HG02623 (cell line): Measurements from ENCODE around the gene OXA1L.
"Not testable (repeated sequence)": the region's sequence is repeated elsewhere in the genome, so short reads cannot be mapped to it uniquely, and the experiment has no call there.

ENCODE experiments used
- ATAC-seq: cut with Tn5 transposase; IDR thresholded peaks from one replicate; pipeline ENCODE4 v1.9.1; 2021; ENCODE audit warnings: moderate library complexity; ENCODE audit not compliant: unreplicated experiment

The OXA1L gene

DNA sequence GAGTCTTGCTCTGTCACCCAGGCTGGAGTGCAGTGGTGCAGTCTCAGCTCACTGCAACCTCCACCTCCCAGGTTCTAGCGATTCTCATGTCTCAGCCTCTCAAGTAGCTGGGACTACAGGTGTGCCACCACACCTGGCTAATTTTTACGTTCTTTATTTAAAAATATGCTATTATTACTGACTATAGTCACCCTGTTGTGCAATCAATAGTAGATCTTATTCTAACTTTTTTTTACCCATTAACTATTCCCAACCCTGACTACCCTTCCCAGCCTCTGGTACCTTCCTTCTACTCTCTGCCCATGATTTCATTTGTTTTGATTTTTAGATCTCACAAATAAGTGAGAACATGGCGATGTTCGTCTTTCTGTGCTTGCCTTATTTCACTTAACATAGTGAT lies 2.5 kb downstream of the OXA1L start:
- ATAC-seq, result no peak

DNA sequence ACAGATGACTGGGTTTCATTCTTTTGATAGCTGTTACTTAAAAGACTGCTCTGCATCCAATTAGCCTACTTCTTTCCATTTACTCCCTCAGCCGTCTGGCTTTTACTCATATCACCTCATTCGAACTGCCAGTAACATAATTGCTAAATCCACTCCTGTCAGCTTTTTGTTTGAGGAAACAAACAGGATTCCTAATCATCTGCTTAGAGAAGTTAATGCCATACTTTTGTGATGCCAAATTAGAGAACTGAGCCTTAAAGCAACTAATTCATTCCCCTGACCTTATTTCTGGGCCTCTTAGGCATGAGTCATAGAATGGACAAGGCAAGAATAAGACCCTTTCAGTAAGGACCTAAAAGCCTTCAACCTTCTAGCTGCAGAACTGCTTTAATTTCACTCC lies 2.9 kb downstream of the OXA1L start:
- ATAC-seq, result no peak

- ATAC-seq, result no peak
Observed at GRCh38 chr14:22770481-22771187, 4.1 kb downstream of the OXA1L start.

GRCh38 chr14:22772725-22773124 lies 6.2 kb downstream of the OXA1L start:
- ATAC-seq, result no peak

DNA sequence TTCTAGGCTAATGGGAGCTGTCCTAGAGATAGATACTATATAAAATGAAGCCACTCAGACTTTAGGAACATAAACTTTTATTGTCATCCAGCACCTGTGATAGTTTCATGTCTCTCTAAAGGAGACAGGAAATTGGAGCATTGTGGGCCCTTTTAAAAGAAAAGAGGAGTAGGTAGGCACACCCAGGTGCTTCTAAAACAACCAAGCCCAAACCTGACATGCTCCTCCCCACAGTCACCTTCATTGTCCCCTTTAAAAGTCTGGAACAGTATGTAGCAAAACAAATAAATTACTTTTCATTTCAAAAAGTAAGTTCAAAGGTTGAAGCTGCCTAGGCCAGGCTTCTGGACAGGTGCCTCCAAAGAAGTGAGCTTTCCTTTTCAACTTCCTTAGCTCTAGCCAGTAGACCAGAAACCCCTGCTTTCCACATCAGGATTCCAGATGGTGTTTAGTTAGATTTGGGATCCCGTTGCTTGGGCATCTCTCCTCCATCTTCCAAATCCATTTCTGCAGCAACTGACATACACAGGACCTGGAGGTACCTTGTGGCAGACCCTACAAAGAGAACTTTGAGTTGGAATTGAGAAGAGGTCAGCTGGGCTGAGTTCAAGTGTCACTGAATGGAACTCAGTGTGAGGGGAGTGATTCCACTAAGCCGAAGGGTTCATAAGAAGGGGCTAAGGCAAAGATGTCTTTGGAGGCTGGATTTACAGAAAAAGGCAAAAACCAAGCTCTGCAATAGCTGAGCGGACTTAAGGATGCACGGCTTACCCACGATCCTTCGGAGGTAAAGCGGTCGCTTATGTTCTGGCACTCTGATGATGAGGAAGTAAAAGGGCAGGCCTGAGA lies 6.9 kb downstream of the OXA1L start:
- ATAC-seq, result no peak

GRCh38 chr14:22774011-22774706 lies 7.7 kb downstream of the OXA1L start:
- ATAC-seq, result no peak

- no peak for ATAC-seq
Observed at GRCh38 chr14:22776215-22776614, 9.7 kb downstream of the OXA1L start.

- not testable (repeated sequence) for ATAC-seq
Observed at GRCh38 chr14:22776849-22777248, 10.4 kb downstream of the OXA1L start.

DNA sequence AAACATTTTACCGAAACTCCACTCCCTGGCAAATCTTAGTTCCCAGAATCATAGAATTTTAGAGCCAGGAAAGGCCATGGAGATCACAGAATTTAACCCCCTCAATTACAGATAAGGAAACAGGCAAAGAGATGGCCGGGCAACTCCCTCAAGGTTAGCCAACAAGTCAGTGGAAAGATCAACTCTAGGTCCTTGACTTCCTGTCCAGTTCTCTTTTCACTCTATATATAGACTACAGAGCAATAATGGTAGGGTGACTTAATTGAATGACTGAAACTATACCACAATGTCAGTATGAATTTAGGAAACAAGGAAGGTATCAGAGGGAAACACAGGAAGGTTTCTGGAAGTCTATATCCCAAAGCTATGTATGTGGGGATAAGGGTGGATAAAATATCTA lies 11.6 kb downstream of the OXA1L start:
- ATAC-seq, result no peak

- ATAC-seq, result no peak
Observed at GRCh38 chr14:22780105-22780679, 13.7 kb downstream of the OXA1L start.

DNA sequence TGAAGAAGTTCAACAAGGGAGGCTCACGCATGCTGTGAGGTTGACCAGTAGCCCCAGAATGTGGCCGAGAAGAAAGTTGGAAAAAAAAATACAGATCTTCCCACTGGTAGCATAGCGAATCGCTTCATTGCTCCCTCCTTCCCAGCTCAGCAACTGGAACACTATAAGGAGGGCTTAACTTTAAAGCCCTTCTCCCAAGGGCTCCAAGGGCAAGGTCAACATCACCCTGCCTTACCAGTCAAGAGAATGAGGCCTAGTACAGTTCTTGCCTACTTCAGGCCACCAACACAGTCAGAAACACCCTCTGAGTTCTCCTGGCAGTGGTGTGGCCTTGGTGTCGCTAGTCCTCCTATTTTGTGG lies 14.4 kb downstream of the OXA1L start:
- ATAC-seq, result no peak

DNA sequence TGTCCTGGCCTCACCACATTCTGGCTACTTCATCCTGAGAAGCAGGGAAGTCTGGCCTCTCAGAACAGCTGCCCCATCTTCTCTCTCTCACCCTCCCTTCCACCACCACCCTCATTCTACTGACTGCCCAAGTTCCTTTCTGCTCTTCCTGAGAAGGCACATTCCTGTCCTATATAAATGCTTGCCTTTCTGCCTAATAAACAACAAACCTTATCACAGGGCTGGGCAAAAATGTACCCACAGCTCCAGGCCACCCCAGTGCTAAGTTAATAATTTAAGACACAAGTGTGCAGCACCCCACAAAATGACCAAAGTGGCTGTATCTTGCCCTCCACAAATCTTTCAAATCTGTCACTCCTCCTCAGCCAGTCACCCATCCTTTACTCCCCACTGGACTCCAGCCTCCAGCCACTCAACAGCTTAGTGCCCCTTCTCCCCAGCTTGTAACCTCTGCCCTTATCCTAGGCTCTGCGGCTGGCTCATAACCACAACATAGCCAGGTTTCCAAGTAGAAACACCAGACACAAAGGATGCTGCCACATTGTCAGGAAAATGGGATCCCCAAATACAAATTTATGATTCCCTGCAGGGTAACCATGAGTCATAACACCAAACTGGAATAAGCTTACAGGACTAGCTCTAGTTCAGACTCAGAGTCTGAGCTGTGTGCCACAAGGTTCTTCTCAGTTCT lies 15.0 kb downstream of the OXA1L start:
- ATAC-seq, result no peak

DNA sequence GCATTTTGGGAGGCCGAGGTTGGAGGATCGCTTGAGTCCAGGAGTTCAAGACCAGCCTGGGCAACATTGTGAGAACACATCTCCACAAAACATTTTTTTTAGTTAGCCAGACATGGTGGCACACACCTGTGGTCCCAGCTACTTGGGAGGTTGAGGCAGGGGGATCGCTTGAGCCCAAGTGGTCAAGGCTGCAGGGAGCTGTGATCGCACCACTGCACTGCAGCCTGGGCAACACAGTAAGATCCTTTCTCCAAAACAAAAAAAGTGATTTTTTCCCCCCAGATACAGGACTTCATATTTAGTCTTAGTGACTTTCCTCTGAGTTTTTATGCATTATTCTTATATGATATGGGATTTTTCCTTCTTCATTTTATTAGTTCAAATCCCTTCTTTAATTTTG lies 20.2 kb downstream of the OXA1L start:
- ATAC-seq, result no peak

GRCh38 chr14:22791301-22791700 lies 24.8 kb downstream of the OXA1L start:
- ATAC-seq, result no peak

DNA sequence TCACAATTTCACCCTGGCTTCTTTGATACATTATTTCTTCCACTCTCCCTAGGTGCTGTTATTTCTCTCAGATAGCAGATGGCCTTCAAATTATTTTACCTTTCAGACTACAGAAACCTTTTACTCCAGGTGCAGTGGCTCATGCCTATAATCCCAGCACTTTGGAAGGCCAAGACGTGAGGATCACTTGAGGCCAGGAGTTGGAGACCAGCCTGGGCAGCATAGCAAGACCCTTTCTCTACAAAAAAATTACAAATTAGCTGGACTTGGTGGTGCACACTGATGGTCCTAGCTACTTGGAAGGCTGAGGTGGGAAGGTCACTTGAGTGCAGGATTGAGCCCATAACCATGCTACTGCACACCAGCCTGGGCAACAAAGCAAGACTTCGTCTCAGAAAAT lies 25.7 kb downstream of the OXA1L start:
- no peak for ATAC-seq

DNA sequence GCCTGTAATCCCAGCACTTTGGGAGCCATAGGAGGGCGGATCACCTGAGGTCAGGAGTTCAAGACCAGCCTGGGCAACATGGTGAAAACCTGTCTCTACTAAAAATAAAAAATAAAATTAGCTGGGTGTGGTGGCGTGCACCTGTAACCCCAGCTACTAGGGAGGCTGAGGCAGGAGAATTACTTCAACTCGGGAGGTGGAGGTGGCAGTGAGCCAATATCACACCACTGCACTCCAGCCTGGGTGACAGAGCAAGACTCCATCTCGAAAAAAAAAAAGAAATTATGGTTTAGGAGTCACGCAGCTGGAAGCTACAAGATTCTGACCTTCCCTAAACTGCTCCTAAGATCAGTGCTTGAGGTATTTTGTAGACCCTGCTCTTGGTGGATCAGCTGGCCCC lies 27.1 kb downstream of the OXA1L start:
- ATAC-seq, result not testable (repeated sequence)

DNA sequence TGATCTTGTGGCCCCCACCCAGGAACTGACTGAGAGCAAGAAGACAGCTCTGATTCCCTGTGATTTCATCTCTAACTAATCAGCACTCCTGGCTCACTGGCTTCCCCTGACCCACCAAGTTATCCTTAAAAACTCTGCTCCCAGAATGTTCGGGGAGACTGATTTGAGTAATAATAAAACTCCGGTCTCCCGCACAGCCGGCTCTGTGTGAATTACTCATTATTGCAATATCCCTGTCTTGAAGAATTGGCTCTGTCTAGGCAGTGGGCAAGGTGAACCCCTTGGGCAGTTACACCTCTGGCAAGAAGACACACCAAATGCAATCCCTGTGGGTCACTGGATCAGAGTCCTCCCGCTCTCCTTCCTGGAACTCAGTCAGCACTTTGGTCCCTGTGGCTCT lies 27.5 kb downstream of the OXA1L start:
- ATAC-seq, result no peak

- no peak for ATAC-seq
Observed at GRCh38 chr14:22794551-22794951, 28.1 kb downstream of the OXA1L start.

GRCh38 chr14:22796087-22796707 lies 29.7 kb downstream of the OXA1L start:
- ATAC-seq, result peak; percentile 39
